GM18505 (cell line): ENCODE measurements around the gene TRIM44.
A peak's percentile ranks its signal among the peaks of the same experiment; 100 is the strongest.
"Not testable (repeated sequence)": the region's sequence is repeated elsewhere in the genome, so short reads cannot be mapped to it uniquely, and the experiment has no call there.

Experiments
- ATAC-seq: cut with Tn5 transposase; IDR thresholded peaks from one replicate; pipeline ENCODE4 v1.9.1; 2021; ENCODE audit not compliant: unreplicated experiment
- POLR2A ChIP-seq: IDR thresholded peaks from 4 replicates; pipeline ENCODE4 v1.6.1; 2011; ENCODE audit warnings: borderline replicate concordance; ENCODE audit not compliant: insufficient read depth, insufficient read length; ENCODE audit errors: extremely low read depth

Gene TRIM44

GRCh38 chr11:35650006-35650405 is 12.6 kb upstream of the TRIM44 start:
- ATAC-seq, result no peak
- no peak for TF ChIP-seq POLR2A

- ATAC-seq, result no peak
Measured at GRCh38 chr11:35650467-35650866, 12.1 kb upstream of the TRIM44 start.

GRCh38 chr11:35651263-35651662 is 11.3 kb upstream of the TRIM44 start:
- TF ChIP-seq POLR2A, result no peak
- no peak for ATAC-seq

More at GRCh38 chr11:35650467-35650866, 12.1 kb upstream of the TRIM44 start:
- no peak for TF ChIP-seq POLR2A

GRCh38 chr11:35652786-35653185 is 9.8 kb upstream of the TRIM44 start:
- not testable (repeated sequence) for ATAC-seq

- TF ChIP-seq POLR2A, result no peak
- no peak for ATAC-seq
Measured at GRCh38 chr11:35654711-35655110, 7.9 kb upstream of the TRIM44 start.

- ATAC-seq, result no peak
- TF ChIP-seq POLR2A, result no peak
Measured at GRCh38 chr11:35655254-35655653, 7.3 kb upstream of the TRIM44 start.

GRCh38 chr11:35655856-35656255 is 6.7 kb upstream of the TRIM44 start:
- no peak for ATAC-seq
- TF ChIP-seq POLR2A, result no peak

- no peak for ATAC-seq
- TF ChIP-seq POLR2A, result no peak
Measured at GRCh38 chr11:35658020-35658948, 4.3 kb upstream of the TRIM44 start.

GRCh38 chr11:35661534-35661933 is 1.0 kb upstream of the TRIM44 start:
- TF ChIP-seq POLR2A, result no peak
- no peak for ATAC-seq

- peak; percentile 34 for ATAC-seq
- no peak for TF ChIP-seq POLR2A
Measured at GRCh38 chr11:35662061-35662648, 420 bp upstream of the TRIM44 start.

GRCh38 chr11:35663408-35663702 is 780 bp downstream of the TRIM44 start:
- no peak for ATAC-seq
- TF ChIP-seq POLR2A, result no peak

GRCh38 chr11:35664977-35665441 is 2.4 kb downstream of the TRIM44 start:
- ATAC-seq, result no peak
- TF ChIP-seq POLR2A, result no peak

GRCh38 chr11:35667257-35667656 is 4.7 kb downstream of the TRIM44 start:
- TF ChIP-seq POLR2A, result no peak
- ATAC-seq, result no peak

- ATAC-seq, result not testable (repeated sequence)
Measured at GRCh38 chr11:35668350-35668749, 5.8 kb downstream of the TRIM44 start.
